Stomach (tissue), 4 donors: Measurements from ENCODE around the gene MRPL23.

Source experiments
- EP300 ChIP-seq: sonication (generic); formaldehyde crosslinking; IDR thresholded peaks from one replicate; pipeline ENCODE4 v1.6.1; 2017; ENCODE audit warnings: antibody characterized with exemption
- POLR2A ChIP-seq, 4 donors: fragments of 450-650 bp; IDR thresholded peaks; one replicate each; pipeline ENCODE4 v1.6.1; 2016; ENCODE audit warnings: antibody characterized with exemption in 4 of 4, control low read depth in 2 of 4, mild to moderate bottlenecking in 1 of 4, moderate library complexity in 1 of 4
- TF ChIP-seq, protein P1 (sequence below), 7 experiments: fragments of 450-650 bp in 4 of 7; fragments of 200-600 bp in 3 of 7; sonication (generic) in 3 of 7; IDR thresholded peaks; one replicate each; pipeline ENCODE4 v1.5.1; 2016 to 2019; ENCODE audit warnings: antibody characterized with exemption in 7 of 7, control low read depth in 2 of 7, mild to moderate bottlenecking in 1 of 7

DNA sequence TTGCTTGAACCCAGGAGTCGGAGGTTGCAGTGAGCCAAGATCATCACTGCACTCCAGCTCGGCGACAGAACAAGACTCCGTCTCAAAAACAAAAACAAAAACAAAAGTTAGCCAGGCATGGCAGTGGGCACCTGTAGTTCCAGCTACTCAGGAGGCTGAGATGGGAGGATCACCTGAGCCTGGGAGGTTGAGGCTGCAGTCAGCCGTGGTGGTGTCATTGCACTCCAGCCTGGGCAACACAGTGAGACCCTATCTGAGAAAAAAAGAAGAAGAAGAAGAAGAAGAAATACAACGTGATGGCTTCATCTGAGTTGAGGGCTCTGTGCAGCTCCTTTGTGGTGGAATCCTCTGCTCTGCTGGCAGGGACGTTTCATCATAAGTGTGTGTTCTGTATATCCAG is 37.6 kb upstream of the MRPL23 start:
- TF ChIP-seq, protein P1, sequence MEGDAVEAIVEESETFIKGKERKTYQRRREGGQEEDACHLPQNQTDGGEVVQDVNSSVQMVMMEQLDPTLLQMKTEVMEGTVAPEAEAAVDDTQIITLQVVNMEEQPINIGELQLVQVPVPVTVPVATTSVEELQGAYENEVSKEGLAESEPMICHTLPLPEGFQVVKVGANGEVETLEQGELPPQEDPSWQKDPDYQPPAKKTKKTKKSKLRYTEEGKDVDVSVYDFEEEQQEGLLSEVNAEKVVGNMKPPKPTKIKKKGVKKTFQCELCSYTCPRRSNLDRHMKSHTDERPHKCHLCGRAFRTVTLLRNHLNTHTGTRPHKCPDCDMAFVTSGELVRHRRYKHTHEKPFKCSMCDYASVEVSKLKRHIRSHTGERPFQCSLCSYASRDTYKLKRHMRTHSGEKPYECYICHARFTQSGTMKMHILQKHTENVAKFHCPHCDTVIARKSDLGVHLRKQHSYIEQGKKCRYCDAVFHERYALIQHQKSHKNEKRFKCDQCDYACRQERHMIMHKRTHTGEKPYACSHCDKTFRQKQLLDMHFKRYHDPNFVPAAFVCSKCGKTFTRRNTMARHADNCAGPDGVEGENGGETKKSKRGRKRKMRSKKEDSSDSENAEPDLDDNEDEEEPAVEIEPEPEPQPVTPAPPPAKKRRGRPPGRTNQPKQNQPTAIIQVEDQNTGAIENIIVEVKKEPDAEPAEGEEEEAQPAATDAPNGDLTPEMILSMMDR (IDR thresholded peaks at IDR 0.05), result no peak
- TF ChIP-seq POLR2A (IDR thresholded peaks at IDR 0.05) (no peak), EP300 (no peak)
